ENCODE data around the gene NAPB.

GRCh38 chr20:23358563-23358906 is 62.8 kb downstream of the NAPB start:
- no peak for TF ChIP-seq EZH2phosphoT487 (IDR thresholded peaks at IDR 0.05; ENCODE audit: borderline replicate concordance)
- no peak for TF ChIP-seq CTCF (conservative IDR thresholded peaks at IDR 0.05; ENCODE audit: low read length)
